Measurements from ENCODE around the gene SPEM3.
"Not testable (repeated sequence)": the region's sequence is repeated elsewhere in the genome, so short reads cannot be mapped to it uniquely, and the experiment has no call there.

Gene SPEM3

DNA sequence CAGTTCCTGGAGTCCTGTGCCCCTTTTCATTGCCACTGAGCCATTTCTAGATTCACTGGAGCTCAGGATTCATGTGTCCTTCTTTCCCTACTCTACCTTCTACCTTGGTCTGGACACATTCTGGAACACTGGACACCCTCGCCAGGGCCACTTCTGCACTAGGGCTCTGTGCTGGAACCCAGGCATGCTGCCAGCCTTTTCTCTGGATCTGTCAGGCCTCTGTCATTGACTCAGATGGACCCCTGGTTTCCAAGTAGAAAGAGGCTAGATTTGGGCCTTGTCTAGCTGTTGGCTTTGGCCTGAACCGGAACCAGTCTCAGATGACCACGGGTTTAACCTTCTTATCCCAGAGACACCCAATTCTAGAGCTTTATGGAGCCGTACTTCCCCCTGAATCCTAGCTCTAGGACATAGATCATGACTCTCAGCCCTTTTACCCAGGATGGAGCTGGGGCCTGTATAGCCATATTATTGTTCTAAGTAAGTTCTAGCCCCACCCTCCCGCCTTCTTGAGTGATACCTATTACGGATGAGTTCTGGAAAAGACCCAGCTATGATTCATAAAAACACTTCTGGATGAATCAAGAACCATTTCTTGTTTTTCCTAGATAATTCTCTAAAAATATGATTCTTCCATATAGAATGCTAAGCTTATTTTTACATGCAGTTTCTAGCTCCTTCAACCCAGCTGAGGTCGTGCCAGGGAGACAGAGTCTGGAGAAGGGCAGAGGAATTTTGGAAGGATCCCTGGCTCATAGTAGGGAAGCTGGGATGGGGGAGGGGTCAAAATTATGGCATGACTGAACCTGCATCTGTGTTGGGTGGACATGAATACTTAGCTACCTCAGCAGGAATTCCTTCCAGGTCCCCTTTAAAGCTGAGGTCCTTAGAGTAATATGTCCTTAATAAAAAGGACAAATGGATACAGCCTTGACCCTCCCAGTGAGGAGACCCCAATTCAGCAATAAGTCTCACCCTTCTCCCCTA, 15.1 kb downstream of the SPEM3 start:
- no peak for DNase-seq

DNA sequence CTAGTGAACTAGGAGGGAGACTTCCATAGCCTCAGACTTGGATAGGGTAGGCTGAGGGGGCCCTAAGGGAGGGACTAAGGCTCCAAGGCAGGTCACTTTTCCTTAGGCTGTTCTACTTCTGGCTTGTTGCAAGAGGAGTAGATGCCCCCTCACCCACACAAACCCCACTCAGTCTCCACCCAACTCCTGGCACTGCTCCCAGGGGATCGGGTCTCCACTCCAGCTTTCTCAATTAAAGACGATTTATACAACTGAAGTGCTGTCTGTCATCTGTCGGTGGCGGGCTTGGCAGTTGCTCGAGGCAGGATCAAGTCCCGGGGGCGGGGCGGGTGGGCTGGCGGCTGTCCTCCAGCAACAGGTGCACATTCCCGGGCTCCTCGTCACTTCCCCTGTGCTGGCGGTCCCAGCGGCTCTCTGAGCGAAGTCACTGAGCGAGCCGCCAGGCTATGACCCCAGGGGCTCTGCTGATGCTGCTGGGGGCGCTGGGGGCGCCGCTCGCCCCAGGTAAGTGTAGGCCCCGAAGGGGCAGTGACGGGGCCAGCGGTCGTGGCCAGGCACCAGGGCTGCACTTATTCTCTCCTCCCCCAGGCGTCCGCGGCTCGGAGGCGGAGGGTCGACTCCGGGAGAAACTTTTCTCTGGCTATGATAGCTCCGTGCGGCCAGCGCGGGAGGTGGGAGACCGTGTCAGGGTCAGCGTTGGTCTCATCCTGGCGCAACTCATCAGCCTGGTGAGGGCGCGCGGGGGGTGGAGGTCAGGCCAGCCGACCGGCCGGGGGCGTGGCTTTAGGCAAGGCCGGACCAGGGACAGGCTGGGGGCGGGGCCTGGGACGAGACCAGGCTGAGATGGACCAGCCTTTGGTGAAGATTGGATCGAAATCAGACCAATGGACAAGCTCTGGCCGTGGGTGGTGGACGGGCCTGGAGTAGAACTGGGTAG, 16.3 kb downstream of the SPEM3 start, which contains the start of gene CHRNB1:
TSS of gene CHRNB1 (plus strand) at position 380 of the 937 bp plus-strand sequence. CDS start at position 447, 67 bp downstream.
- no peak for DNase-seq

- DNase-seq: no peak
These were observed 16.9 kb downstream of the SPEM3 start for GRCh38 chr17:7445619-7445968.

- no peak for DNase-seq
These were observed 19.8 kb downstream of the SPEM3 start for GRCh38 chr17:7448461-7448860.

- no peak for DNase-seq
These were observed 31.4 kb downstream of the SPEM3 start for GRCh38 chr17:7459961-7460545.

- no peak for DNase-seq
These were observed 32.4 kb downstream of the SPEM3 start for GRCh38 chr17:7460850-7461660.

- no peak for DNase-seq
These were observed 34.1 kb downstream of the SPEM3 start for GRCh38 chr17:7462474-7463371.

DNA sequence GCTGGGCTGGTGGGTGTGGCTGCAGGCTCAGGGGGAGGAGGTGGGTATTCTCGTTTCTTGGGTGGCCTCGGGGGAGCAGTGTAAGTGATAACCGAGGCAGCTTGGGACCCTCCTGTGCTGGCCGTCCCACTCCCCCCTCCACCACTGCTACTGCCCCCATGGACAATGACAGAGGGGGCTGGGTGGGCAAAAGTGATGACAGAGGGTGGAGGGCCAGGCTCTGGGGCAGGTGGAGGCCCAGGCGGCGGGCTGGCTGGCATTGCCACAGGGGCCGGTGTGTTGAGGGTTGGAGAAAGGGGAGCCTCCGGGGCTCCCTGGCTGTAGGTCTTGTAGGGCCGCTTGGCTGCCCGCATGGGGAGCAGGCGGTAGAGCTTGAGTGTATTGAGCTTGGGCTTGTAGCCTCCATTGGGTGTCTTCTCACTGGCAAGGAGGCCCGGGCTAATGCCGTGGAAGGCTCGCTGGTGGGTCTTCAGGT, 34.8 kb downstream of the SPEM3 start:
- no peak for DNase-seq

- DNase-seq: no peak
These were observed 35.4 kb downstream of the SPEM3 start for GRCh38 chr17:7464081-7464480.

GRCh38 chr17:7465597-7466275, 37.1 kb downstream of the SPEM3 start:
- no peak for DNase-seq

- no peak for DNase-seq
These were observed 37.6 kb downstream of the SPEM3 start for GRCh38 chr17:7466318-7466638.

GRCh38 chr17:7466639-7467341, 38.1 kb downstream of the SPEM3 start:
- DNase-seq: no peak

DNA sequence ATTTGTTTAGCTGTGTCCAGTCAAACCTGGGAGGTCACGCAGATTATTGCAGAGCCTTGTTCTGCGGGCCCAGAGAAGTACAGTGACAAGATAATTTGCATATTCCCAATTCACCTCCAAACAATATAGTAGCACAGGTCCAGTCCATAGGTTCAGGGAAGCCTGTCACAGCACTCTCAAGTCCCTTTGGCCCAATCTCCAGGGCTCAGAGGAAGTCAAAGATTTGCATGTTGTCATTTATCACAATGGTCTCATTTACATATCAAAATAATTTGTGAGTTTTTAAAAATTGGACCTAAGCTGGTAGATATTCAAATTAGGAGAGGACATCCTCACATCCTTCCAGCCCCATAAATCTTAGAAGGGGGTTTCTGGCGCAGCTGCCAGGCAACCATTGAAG, 38.8 kb downstream of the SPEM3 start:
- DNase-seq: no peak

DNA sequence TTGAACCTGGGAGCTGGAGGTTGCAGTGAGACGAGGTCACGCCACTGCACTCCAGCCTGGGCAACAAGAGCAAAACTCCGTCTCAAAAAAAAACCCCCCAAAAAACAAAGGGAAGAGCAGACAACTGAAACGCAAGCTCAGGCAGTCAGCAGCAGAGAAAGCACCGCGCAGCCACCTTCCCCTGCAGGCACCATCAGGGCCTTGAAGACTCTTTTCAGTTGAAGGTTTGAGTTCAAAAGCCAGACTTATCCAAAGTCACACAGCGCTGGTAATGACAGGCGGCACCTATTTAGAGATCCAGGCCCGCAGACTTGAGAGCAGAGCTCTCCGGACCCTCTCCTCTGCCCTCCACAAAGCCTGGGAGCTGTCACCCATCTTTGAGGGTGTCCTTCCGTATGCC, 39.6 kb downstream of the SPEM3 start:
- DNase-seq: no peak

- no peak for DNase-seq
These were observed 40.2 kb downstream of the SPEM3 start for GRCh38 chr17:7468804-7469389.

GRCh38 chr17:7469843-7470242, 41.2 kb downstream of the SPEM3 start:
- not testable (repeated sequence) for DNase-seq

DNA sequence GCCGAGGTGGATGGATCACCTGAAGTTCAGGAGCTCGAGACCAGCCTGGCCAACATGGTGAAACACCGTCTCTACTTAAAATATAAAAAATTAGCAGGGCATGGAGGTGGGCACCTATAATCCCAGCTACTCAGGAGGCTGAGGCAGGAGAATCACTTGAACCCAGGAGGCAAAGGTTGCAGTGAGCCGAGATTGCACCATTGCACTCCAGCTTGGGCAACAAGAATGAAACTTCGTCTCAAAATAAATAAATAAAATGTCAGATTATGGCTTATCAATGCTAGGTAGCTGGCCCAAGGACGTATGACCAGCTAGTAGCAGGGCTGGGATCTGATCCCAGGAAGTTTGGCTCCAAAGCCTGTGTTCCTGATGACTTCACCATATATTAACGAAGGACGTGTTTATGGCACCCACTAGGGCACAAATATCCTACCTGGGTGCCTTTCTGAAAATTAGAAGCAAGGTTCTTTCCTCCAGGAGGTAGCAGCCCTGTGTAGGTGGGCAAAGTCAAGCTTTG, 41.9 kb downstream of the SPEM3 start:
- DNase-seq: not testable (repeated sequence)

DNA sequence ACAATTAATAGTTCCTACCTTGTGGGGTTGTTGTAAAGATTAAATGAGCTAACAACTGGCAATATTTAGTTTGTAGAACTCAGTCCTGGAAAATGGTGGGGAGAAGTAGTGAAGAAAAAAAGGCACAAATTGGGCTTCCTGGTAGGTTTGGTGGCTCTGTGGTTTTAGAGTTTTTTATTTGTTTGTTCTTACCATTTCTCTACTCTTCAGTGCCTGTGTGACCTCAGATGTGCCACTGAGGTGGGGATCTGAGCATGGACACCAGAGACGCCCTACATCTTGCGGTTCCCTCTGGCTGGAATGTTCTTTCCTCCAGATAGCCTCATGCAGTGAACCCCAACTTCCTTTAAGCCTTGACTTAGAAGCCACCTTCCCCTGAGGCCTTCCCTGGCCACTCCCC, 43.1 kb downstream of the SPEM3 start:
- no peak for DNase-seq

- not testable (repeated sequence) for DNase-seq
These were observed 46.1 kb downstream of the SPEM3 start for GRCh38 chr17:7474767-7475166.
